Mucosa of stomach (tissue), 1 donor: ENCODE data around the gene QSOX1.

Experiments
- H3K27me3 ChIP-seq: one replicate; pipeline ENCODE4 v1.7.0; 2013; ENCODE audit warnings: mild to moderate bottlenecking, low read length; ENCODE audit not compliant: control insufficient read depth, insufficient read depth
- H3K36me3 ChIP-seq: one replicate; pipeline ENCODE4 v1.7.0; 2013; ENCODE audit warnings: low read length; ENCODE audit not compliant: control insufficient read depth, insufficient read depth
- H3K4me1 ChIP-seq: one replicate; pipeline ENCODE4 v1.7.0; 2013; ENCODE audit warnings: mild to moderate bottlenecking, low read length; ENCODE audit not compliant: control insufficient read depth, insufficient read depth
- H3K4me3 ChIP-seq: one replicate; pipeline ENCODE4 v1.7.0; 2013; ENCODE audit warnings: low read length
- H3K9ac ChIP-seq: one replicate; pipeline ENCODE4 v1.7.0; 2013; ENCODE audit warnings: mild to moderate bottlenecking, low read length, moderate library complexity
- H3K9me3 ChIP-seq: one replicate; pipeline ENCODE4 v1.7.0; 2013; ENCODE audit warnings: mild to moderate bottlenecking, low read length, moderate library complexity; ENCODE audit not compliant: control insufficient read depth
- donor health status: Pancreatic carcinoma.

The QSOX1 gene

GRCh38 chr1:180235502-180236239 lies 81.0 kb downstream of the QSOX1 start:
- no peaks in the 10 kb centered on the region for H3K9me3 ChIP-seq
- H3K4me1 ChIP-seq: peaks cover 33% of the 10 kb centered on the region
- no peaks in the 10 kb centered on the region for H3K36me3 ChIP-seq
- no peak overlapping the region for H3K9ac ChIP-seq
- no peak overlapping the region for H3K4me3 ChIP-seq
- peaks cover 99% of the 10 kb centered on the region for H3K27me3 ChIP-seq

GRCh38 chr1:180236698-180237509 lies 82.2 kb downstream of the QSOX1 start:
- no peaks in the 10 kb centered on the region for H3K9me3 ChIP-seq
- H3K9ac ChIP-seq: no peak overlapping the region
- H3K36me3 ChIP-seq: no peaks in the 10 kb centered on the region
- H3K4me1 ChIP-seq: peaks cover 21% of the 10 kb centered on the region
- H3K27me3 ChIP-seq: peaks cover 94% of the 10 kb centered on the region
- no peak overlapping the region for H3K4me3 ChIP-seq

GRCh38 chr1:180237869-180238476 lies 83.3 kb downstream of the QSOX1 start:
- H3K9ac ChIP-seq: no peak overlapping the region
- no peaks in the 10 kb centered on the region for H3K36me3 ChIP-seq
- peaks cover 83% of the 10 kb centered on the region for H3K27me3 ChIP-seq
- no peak overlapping the region for H3K4me3 ChIP-seq
- H3K9me3 ChIP-seq: no peaks in the 10 kb centered on the region
- peaks cover 19% of the 10 kb centered on the region for H3K4me1 ChIP-seq

- no peaks in the 10 kb centered on the region for H3K36me3 ChIP-seq
- H3K9ac ChIP-seq: no peak overlapping the region
- peaks cover 76% of the 10 kb centered on the region for H3K27me3 ChIP-seq
- H3K4me1 ChIP-seq: peaks cover 19% of the 10 kb centered on the region
- H3K4me3 ChIP-seq: no peak overlapping the region
- no peaks in the 10 kb centered on the region for H3K9me3 ChIP-seq
Measured at GRCh38 chr1:180238675-180239074, 84.0 kb downstream of the QSOX1 start.

- no peaks in the 10 kb centered on the region for H3K9me3 ChIP-seq
- H3K36me3 ChIP-seq: no peaks in the 10 kb centered on the region
- H3K9ac ChIP-seq: no peak overlapping the region
- H3K27me3 ChIP-seq: peaks cover 69% of the 10 kb centered on the region
- H3K4me3 ChIP-seq: no peak overlapping the region
- peaks cover 16% of the 10 kb centered on the region for H3K4me1 ChIP-seq
Measured at GRCh38 chr1:180239145-180240096, 84.8 kb downstream of the QSOX1 start.

- H3K27me3 ChIP-seq: peaks cover 48% of the 10 kb centered on the region
- no peak overlapping the region for H3K4me3 ChIP-seq
- H3K9me3 ChIP-seq: no peaks in the 10 kb centered on the region
- H3K36me3 ChIP-seq: no peaks in the 10 kb centered on the region
- no peaks in the 10 kb centered on the region for H3K4me1 ChIP-seq
- H3K9ac ChIP-seq: no peak overlapping the region
Measured at GRCh38 chr1:180241716-180242544, 87.3 kb downstream of the QSOX1 start.

GRCh38 chr1:180243517-180244221 lies 89.0 kb downstream of the QSOX1 start:
- Histone ChIP-seq H3K4me3 (no peak overlapping the region), H3K36me3 (no peaks in the 10 kb centered on the region), H3K27me3 (peaks cover 31% of the 10 kb centered on the region)

GRCh38 chr1:180244840-180245239 lies 90.2 kb downstream of the QSOX1 start:
- H3K4me3 ChIP-seq: no peak overlapping the region
- peaks cover 19% of the 10 kb centered on the region for H3K27me3 ChIP-seq
- H3K4me1 ChIP-seq: no peaks in the 10 kb centered on the region
- H3K9me3 ChIP-seq: no peaks in the 10 kb centered on the region
- no peak overlapping the region for H3K9ac ChIP-seq
- H3K36me3 ChIP-seq: no peaks in the 10 kb centered on the region

More at GRCh38 chr1:180243517-180244221, 89.0 kb downstream of the QSOX1 start:
- no peaks in the 10 kb centered on the region for H3K4me1 ChIP-seq
- H3K9me3 ChIP-seq: no peaks in the 10 kb centered on the region
- no peak overlapping the region for H3K9ac ChIP-seq

- no peak overlapping the region for H3K9ac ChIP-seq
- H3K27me3 ChIP-seq: peaks cover 4% of the 10 kb centered on the region
- no peaks in the 10 kb centered on the region for H3K36me3 ChIP-seq
- H3K4me3 ChIP-seq: no peak overlapping the region
- H3K4me1 ChIP-seq: no peaks in the 10 kb centered on the region
- H3K9me3 ChIP-seq: no peaks in the 10 kb centered on the region
Measured at GRCh38 chr1:180246579-180246978, 91.9 kb downstream of the QSOX1 start.

GRCh38 chr1:180247061-180247460 lies 92.4 kb downstream of the QSOX1 start:
- Histone ChIP-seq H3K4me3 (no peak overlapping the region), H3K9ac (no peak overlapping the region), H3K27me3 (peaks cover 8% of the 10 kb centered on the region), H3K4me1 (no peaks in the 10 kb centered on the region), H3K36me3 (no peaks in the 10 kb centered on the region), H3K9me3 (no peaks in the 10 kb centered on the region)
